Esophagus muscularis mucosa (tissue), 4 donors: ENCODE measurements around the gene ATP1A4.

Experiments
- EP300 ChIP-seq: sonication (generic); formaldehyde crosslinking; IDR thresholded peaks from one replicate; pipeline ENCODE4 v1.6.1; 2017; ENCODE audit warnings: antibody characterized with exemption
- POLR2A ChIP-seq: fragments of 450-650 bp; IDR thresholded peaks from one replicate; pipeline ENCODE4 v1.6.1; 2017; ENCODE audit warnings: antibody characterized with exemption, moderate library complexity, mild to moderate bottlenecking, low read depth
- POLR2AphosphoS5 ChIP-seq, 2 donors: sonication (generic); formaldehyde crosslinking; IDR thresholded peaks; one replicate each; pipeline ENCODE4 v1.6.1; 2017; ENCODE audit warnings: antibody characterized with exemption in 2 of 2
- TF ChIP-seq, protein P1 (sequence below), 3 experiments: fragments of 200-600 bp in 2 of 3; fragments of 450-650 bp in 1 of 3; sonication (generic) in 2 of 3; IDR thresholded peaks; one replicate each; pipeline ENCODE4 v1.5.1; 2017 to 2019; ENCODE audit warnings: antibody characterized with exemption in 3 of 3, mild to moderate bottlenecking in 2 of 3, moderate library complexity in 1 of 3

DNA sequence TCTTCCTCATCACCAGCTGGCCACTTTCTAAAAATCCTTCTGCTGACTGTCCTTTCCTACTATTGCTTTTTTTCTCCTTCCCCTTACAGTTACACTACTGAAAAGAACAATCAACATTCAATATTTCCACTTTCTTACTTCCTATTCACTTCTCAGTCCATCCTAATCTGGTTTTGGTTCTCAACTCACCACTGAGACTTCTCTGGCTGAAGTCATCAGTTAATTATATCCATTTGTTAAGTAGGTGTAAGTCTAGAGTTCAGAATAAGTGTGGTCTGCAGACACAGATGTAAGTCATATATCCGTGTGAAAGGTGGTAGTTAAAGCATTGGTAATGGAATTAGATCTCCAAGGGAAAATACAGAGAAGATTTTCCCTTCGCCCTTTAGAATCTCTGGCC, 75.2 kb downstream of the ATP1A4 start:
- TF ChIP-seq, protein P1, sequence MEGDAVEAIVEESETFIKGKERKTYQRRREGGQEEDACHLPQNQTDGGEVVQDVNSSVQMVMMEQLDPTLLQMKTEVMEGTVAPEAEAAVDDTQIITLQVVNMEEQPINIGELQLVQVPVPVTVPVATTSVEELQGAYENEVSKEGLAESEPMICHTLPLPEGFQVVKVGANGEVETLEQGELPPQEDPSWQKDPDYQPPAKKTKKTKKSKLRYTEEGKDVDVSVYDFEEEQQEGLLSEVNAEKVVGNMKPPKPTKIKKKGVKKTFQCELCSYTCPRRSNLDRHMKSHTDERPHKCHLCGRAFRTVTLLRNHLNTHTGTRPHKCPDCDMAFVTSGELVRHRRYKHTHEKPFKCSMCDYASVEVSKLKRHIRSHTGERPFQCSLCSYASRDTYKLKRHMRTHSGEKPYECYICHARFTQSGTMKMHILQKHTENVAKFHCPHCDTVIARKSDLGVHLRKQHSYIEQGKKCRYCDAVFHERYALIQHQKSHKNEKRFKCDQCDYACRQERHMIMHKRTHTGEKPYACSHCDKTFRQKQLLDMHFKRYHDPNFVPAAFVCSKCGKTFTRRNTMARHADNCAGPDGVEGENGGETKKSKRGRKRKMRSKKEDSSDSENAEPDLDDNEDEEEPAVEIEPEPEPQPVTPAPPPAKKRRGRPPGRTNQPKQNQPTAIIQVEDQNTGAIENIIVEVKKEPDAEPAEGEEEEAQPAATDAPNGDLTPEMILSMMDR (IDR thresholded peaks at IDR 0.05): no peak
- TF ChIP-seq POLR2A (no peak), POLR2AphosphoS5 (IDR thresholded peaks at IDR 0.05) (no peak), EP300 (no peak)
